Natural killer cell (primary cell): ENCODE measurements around the gene FEM1C. TPM values are rescaled to one million over a fixed set of nuclear protein-coding genes. Genes with fewer than 3 reads are reported as not detected.

Experiments
- ATAC-seq, 3 donors: fragments of 150-1000 bp in 2 of 3; fragments of 200-7000 bp in 1 of 3; cut with Tn5 transposase; 1 replicate in 1 of 3; 2 replicates in 2 of 3; pipeline ENCODE4 v1.10.0; 2021; ENCODE audit warnings: mild to moderate bottlenecking in 2 of 3, moderate library complexity in 2 of 3
- DNase-seq, 2 donors: peaks; one replicate each; pipeline versions ENCODE4 v3.0.0 to v3.0.0-alpha.2; 2013 to 2021; ENCODE audit warnings: mixed read lengths in 1 of 2
- H3K27ac ChIP-seq: one replicate; pipeline ENCODE4 v1.5.1; 2013; ENCODE audit warnings: mild to moderate bottlenecking, low read length
- H3K27me3 ChIP-seq: one replicate; pipeline ENCODE4 v1.6.1; 2013; ENCODE audit warnings: low read length; ENCODE audit not compliant: control insufficient read depth, insufficient read depth
- H3K36me3 ChIP-seq: one replicate; pipeline ENCODE4 v1.6.1; 2013; ENCODE audit warnings: low read length; ENCODE audit not compliant: control insufficient read depth, insufficient read depth
- H3K4me1 ChIP-seq: one replicate; pipeline ENCODE4 v1.6.1; 2013; ENCODE audit warnings: low read length; ENCODE audit not compliant: control insufficient read depth, insufficient read depth
- H3K4me3 ChIP-seq: one replicate; pipeline ENCODE4 v1.5.1; 2013; ENCODE audit warnings: low read length
- H3K9me3 ChIP-seq: one replicate; pipeline ENCODE4 v1.6.1; 2013; ENCODE audit warnings: low read length; ENCODE audit not compliant: control insufficient read depth, insufficient read depth
- H3K27ac Mint-ChIP-seq, 2 donors: one replicate each; pipeline ENCODE4 v1.8.0; 2022; ENCODE audit warnings: mild to moderate bottlenecking in 2 of 2, mixed read lengths in 2 of 2, moderate library complexity in 1 of 2
- H3K27me3 Mint-ChIP-seq, 2 donors: one replicate each; pipeline ENCODE4 v1.8.0; 2022; ENCODE audit warnings: low read depth in 2 of 2, mixed read lengths in 2 of 2
- H3K36me3 Mint-ChIP-seq: one replicate; pipeline ENCODE4 v1.8.0; 2022; ENCODE audit warnings: mixed read lengths
- H3K4me1 Mint-ChIP-seq, 2 donors: one replicate each; pipeline ENCODE4 v1.8.0; 2022; ENCODE audit warnings: mixed read lengths in 2 of 2
- H3K4me3 Mint-ChIP-seq: one replicate; pipeline ENCODE4 v1.8.0; 2022; ENCODE audit warnings: mild to moderate bottlenecking, moderate library complexity, mixed read lengths
- H3K9me3 Mint-ChIP-seq, 2 donors: one replicate each; pipeline ENCODE4 v1.8.0; 2022; ENCODE audit warnings: mixed read lengths in 2 of 2
- WGBS: methylation state at CpG from one replicate; pipeline ENCODE4 v1.1.7; 2013; ENCODE audit warnings: missing lambda C conversion rate; ENCODE audit not compliant: insufficient coverage; 5-methylcytosine and 5-hydroxymethylcytosine counted together
- intact Hi-C: fragments of 100-400 bp; cut with micrococcal nuclease; formaldehyde crosslinking; loops from one replicate; pipeline ENCODE4 v1.14.2; 2022
- total RNA-seq, 4 donors: library from RNA; stranded (reverse); fragments of 120-200 nt in 1 of 4; gene quantifications; one replicate each; pipeline versions ENCODE4 v1.2.3 to v1.2.4, GENCODE V29; 2013 to 2022
- TF ChIP-seq, protein P1 (sequence below): fragments of 200-600 bp; IDR thresholded peaks from one replicate; pipeline ENCODE4 v1.8.0; 2022; ENCODE audit warnings: antibody characterized with exemption

Gene FEM1C
- total RNA-seq, 3 donors from 2014 or later (not counting 1 experiment from before 2014, with no cell fraction given): 33.8 to 48.6 (median 36.2) TPM

DNA sequence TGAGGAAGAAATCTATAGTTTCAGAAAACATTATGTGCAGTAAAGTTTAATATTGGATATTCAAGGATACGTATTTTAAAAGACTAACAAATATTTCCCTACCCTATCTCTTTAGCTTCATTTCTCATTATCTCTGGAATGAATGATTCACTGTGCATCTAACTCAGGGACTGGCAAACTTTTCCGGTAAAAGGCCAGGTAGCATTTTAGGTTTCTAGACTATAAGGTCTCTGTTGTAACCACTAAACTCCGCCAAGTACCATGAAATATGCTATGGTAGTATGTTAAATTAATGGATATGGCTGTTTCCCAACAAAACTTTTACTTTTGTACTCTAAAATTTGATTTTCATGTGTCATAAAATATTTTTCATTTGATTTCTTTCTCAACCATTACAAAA is 13.2 kb downstream of the FEM1C start:
- Mint-ChIP-seq H3K27me3 (no peaks in the 10 kb centered on the region), H3K4me1 (peaks cover 48 to 60% of the 10 kb centered on the region in 2 donors), H3K4me3 (no peak overlapping the region), H3K36me3 (peaks cover 15% of the 10 kb centered on the region), H3K9me3 (no peaks in the 10 kb centered on the region), H3K27ac (no peak overlapping the region)
- Histone ChIP-seq H3K9me3 (no peaks in the 10 kb centered on the region), H3K4me3 (no peak overlapping the region), H3K4me1 (no peaks in the 10 kb centered on the region), H3K27ac (no peak overlapping the region), H3K27me3 (no peaks in the 10 kb centered on the region), H3K36me3 (peaks cover 18% of the 10 kb centered on the region)
- ATAC-seq (no peak), DNase-seq (no peak)
- intact Hi-C loops: no loop called here
- TF ChIP-seq, protein P1, sequence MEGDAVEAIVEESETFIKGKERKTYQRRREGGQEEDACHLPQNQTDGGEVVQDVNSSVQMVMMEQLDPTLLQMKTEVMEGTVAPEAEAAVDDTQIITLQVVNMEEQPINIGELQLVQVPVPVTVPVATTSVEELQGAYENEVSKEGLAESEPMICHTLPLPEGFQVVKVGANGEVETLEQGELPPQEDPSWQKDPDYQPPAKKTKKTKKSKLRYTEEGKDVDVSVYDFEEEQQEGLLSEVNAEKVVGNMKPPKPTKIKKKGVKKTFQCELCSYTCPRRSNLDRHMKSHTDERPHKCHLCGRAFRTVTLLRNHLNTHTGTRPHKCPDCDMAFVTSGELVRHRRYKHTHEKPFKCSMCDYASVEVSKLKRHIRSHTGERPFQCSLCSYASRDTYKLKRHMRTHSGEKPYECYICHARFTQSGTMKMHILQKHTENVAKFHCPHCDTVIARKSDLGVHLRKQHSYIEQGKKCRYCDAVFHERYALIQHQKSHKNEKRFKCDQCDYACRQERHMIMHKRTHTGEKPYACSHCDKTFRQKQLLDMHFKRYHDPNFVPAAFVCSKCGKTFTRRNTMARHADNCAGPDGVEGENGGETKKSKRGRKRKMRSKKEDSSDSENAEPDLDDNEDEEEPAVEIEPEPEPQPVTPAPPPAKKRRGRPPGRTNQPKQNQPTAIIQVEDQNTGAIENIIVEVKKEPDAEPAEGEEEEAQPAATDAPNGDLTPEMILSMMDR: no peak
- WGBS: 100% methylated on average over 3 of the region's 3 CpGs

DNA sequence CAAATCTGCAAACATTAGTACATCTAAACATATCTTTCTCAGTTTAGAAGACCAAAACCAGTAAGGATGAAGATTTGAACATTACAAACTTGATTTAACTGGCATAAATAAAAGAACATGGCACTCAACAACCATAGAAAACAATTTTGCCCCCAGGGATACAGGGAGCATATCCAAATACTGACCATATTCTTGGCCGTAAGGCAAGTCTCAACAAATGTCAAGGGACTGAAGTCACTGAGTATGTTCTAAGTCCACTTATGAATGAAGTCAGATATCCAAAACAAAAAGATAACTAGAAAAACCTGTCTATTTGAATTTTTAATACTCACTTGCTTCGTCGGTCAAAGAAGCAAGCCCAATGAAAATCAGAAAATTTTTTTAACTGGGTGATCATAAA is 14.1 kb downstream of the FEM1C start:
- DNase-seq (no peak), ATAC-seq (no peak)
- Histone ChIP-seq H3K27ac (no peak overlapping the region), H3K4me3 (no peak overlapping the region), H3K4me1 (no peaks in the 10 kb centered on the region), H3K27me3 (no peaks in the 10 kb centered on the region), H3K36me3 (peaks cover 14% of the 10 kb centered on the region), H3K9me3 (no peaks in the 10 kb centered on the region)
- Mint-ChIP-seq H3K9me3 (no peaks in the 10 kb centered on the region), H3K4me3 (no peak overlapping the region), H3K27me3 (no peaks in the 10 kb centered on the region), H3K4me1 (peaks cover 40 to 52% of the 10 kb centered on the region in 2 donors), H3K27ac (no peak overlapping the region), H3K36me3 (peaks cover 12% of the 10 kb centered on the region)
- intact Hi-C loops: no loop called here
- 100% methylated on average over 1 of the region's 3 CpGs for WGBS
- TF ChIP-seq, protein P1: no peak

DNA sequence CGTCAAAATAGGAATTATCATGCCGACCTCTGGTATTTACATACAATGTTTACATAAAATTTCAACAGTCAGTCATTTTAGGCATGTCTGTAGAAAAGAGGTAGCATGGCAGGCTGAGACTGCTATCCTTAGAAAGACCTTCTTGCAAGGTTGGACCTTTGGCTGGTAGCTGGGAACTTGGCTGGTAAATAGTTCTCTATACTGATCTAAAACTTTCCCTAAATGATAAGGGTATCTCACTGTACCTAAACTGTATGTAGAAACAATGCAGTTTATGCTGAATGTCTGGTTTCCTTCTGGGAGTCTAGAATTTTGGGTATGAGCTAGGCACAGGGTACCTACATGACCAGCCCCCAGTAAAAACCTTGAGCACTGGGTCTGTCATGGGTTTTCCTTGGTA is 18.0 kb downstream of the FEM1C start:
- DNase-seq (no peak), ATAC-seq (no peak)
- peaks cover 21 to 39% of the 10 kb centered on the region in 2 donors for H3K4me1 Mint-ChIP-seq
- no peak overlapping the region for H3K4me3 Mint-ChIP-seq
- no peaks in the 10 kb centered on the region for H3K9me3 ChIP-seq
- TF ChIP-seq, protein P1: no peak
- no peaks in the 10 kb centered on the region for H3K27me3 Mint-ChIP-seq
- H3K27me3 ChIP-seq: no peaks in the 10 kb centered on the region
- WGBS: no CpG with 5 or more reads among the region's 2 CpGs
- no peaks in the 10 kb centered on the region for H3K9me3 Mint-ChIP-seq
- no peak overlapping the region for H3K27ac Mint-ChIP-seq
- H3K4me3 ChIP-seq: no peak overlapping the region
- H3K36me3 ChIP-seq: peaks cover 32% of the 10 kb centered on the region
- no peaks in the 10 kb centered on the region for H3K4me1 ChIP-seq
- intact Hi-C loops: no loop called here
- no peak overlapping the region for H3K27ac ChIP-seq
- H3K36me3 Mint-ChIP-seq: no peaks in the 10 kb centered on the region

DNA sequence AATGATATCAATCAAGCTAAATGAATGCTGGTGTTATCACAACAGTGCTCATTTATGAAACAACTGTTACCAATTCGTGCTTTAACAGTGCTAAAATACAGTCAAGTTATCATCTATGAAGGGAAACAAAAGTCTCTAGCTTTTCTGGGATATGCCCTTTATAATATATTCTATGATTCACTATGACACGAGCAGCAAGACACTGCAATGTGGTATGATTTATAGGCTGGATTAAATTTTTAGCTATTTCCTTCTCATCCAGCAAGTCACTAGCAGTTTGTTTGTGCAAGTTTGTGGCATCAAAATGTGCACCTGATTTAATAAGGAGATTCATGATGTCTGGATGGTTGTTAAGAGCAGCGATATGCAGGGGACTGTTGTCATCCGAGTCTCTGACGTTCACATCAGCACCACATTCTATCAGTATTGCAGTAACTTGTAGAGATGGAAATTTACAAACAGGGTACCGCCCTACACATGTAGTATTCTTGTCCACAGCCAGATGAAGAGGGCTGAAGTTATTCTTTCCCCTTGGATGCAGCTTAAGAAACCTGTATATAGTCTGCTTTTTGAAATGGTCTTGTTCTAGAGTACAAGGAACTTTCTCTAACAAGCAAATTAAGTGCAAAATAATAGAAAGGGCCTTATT is 20.3 kb downstream of the FEM1C start:
- Histone ChIP-seq H3K27me3 (no peaks in the 10 kb centered on the region), H3K36me3 (peaks cover 32% of the 10 kb centered on the region), H3K27ac (no peak overlapping the region), H3K4me3 (no peak overlapping the region), H3K9me3 (no peaks in the 10 kb centered on the region), H3K4me1 (no peaks in the 10 kb centered on the region)
- Mint-ChIP-seq H3K27ac (no peak overlapping the region), H3K4me3 (no peak overlapping the region), H3K27me3 (no peaks in the 10 kb centered on the region), H3K36me3 (no peaks in the 10 kb centered on the region), H3K9me3 (no peaks in the 10 kb centered on the region), H3K4me1 (peaks cover 19 to 33% of the 10 kb centered on the region in 2 donors)
- WGBS: 90% methylated on average over 3 of the region's 6 CpGs
- TF ChIP-seq, protein P1: no peak
- intact Hi-C loops: no loop called here
- no peak for ATAC-seq
- no peak for DNase-seq
